ENCODE data around the gene ZDBF2.
A peak's percentile ranks its signal among the peaks of the same experiment; 100 is the strongest.

The ZDBF2 gene

GRCh38 chr2:206232287-206233035 is 42.0 kb upstream of the ZDBF2 start:
- TF ChIP-seq, protein P1, sequence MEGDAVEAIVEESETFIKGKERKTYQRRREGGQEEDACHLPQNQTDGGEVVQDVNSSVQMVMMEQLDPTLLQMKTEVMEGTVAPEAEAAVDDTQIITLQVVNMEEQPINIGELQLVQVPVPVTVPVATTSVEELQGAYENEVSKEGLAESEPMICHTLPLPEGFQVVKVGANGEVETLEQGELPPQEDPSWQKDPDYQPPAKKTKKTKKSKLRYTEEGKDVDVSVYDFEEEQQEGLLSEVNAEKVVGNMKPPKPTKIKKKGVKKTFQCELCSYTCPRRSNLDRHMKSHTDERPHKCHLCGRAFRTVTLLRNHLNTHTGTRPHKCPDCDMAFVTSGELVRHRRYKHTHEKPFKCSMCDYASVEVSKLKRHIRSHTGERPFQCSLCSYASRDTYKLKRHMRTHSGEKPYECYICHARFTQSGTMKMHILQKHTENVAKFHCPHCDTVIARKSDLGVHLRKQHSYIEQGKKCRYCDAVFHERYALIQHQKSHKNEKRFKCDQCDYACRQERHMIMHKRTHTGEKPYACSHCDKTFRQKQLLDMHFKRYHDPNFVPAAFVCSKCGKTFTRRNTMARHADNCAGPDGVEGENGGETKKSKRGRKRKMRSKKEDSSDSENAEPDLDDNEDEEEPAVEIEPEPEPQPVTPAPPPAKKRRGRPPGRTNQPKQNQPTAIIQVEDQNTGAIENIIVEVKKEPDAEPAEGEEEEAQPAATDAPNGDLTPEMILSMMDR (IDR thresholded peaks at IDR 0.05; ENCODE audit: control insufficient read depth, extremely low read depth, insufficient read depth): 0 out of 2 replicates have a peak, but pooled peaks have one; percentile 4
- no peak for DNase-seq (ENCODE audit: low read depth)
- H3K4me3 ChIP-seq (ENCODE audit: low read depth, low read length): no peak overlapping the region

GRCh38 chr2:206239157-206239556 is 35.3 kb upstream of the ZDBF2 start:
- DNase-seq (ENCODE audit: low read depth): no peak
- no peak overlapping the region for H3K4me3 ChIP-seq (ENCODE audit: low read depth, low read length)
- TF ChIP-seq, protein P1 (IDR thresholded peaks at IDR 0.05; ENCODE audit: control insufficient read depth, extremely low read depth, insufficient read depth): no peak

- H3K4me3 ChIP-seq (ENCODE audit: low read depth, low read length): no peak overlapping the region
- DNase-seq (ENCODE audit: low read depth): no peak
- TF ChIP-seq, protein P1 (IDR thresholded peaks at IDR 0.05; ENCODE audit: control insufficient read depth, extremely low read depth, insufficient read depth): no peak
Measured at GRCh38 chr2:206240327-206240726, 34.1 kb upstream of the ZDBF2 start.

- H3K4me3 ChIP-seq (ENCODE audit: low read depth, low read length): no peak overlapping the region
- TF ChIP-seq, protein P1 (IDR thresholded peaks at IDR 0.05; ENCODE audit: control insufficient read depth, extremely low read depth, insufficient read depth): no peak
- no peak for DNase-seq (ENCODE audit: low read depth)
Measured at GRCh38 chr2:206241736-206242135, 32.7 kb upstream of the ZDBF2 start.

DNA sequence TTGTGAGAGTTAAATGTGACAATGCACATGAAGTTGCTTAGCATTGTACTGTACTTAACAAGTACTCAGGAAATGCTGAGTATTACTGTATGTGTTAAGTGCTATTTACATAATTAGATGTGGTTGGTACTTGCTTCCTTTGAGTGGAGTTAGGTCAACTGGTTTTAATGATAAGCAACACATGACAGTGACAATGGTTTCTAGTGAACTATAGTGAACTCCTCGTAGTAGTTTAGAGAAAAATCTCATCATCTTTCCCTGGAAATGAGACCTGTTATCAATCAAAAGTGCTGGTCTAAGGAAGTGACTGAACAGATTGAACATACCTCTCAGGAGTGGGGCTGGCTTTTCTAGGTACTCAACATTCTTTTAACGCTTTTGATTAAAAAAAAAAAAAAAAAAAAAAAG is 29.2 kb upstream of the ZDBF2 start:
- no peak overlapping the region for H3K4me3 ChIP-seq (ENCODE audit: low read depth, low read length)

GRCh38 chr2:206250041-206250897 is 24.2 kb upstream of the ZDBF2 start:
- TF ChIP-seq, protein P1 (IDR thresholded peaks at IDR 0.05; ENCODE audit: control insufficient read depth, extremely low read depth, insufficient read depth): no peak
- no peak for DNase-seq (ENCODE audit: low read depth)
- H3K4me3 ChIP-seq (ENCODE audit: low read depth, low read length): no peak overlapping the region

More for the DNA sequence above, 29.2 kb upstream of the ZDBF2 start:
- TF ChIP-seq, protein P1 (IDR thresholded peaks at IDR 0.05; ENCODE audit: control insufficient read depth, extremely low read depth, insufficient read depth): no peak
- DNase-seq (ENCODE audit: low read depth): no peak
